Lung (tissue), 12 donors: ENCODE data around the gene NEK5. TPM values are rescaled to one million over a fixed set of nuclear protein-coding genes. Genes with fewer than 3 reads are reported as not detected.

Experiments used
- ATAC-seq: fragments of 200-7000 bp; cut with Tn5 transposase; one replicate; pipeline ENCODE4 v1.9.1; 2020; ENCODE audit warnings: moderate number of reproducible peaks; ENCODE audit not compliant: insufficient read depth, low FRiP score
- DNase-seq, 3 donors: peaks; one replicate each; pipeline ENCODE4 v3.0.0-alpha.2; 2013 to 2017
- H3K27ac ChIP-seq, 2 donors: one replicate each; pipeline ENCODE4 v1.5.1; 2013; ENCODE audit warnings: mild to moderate bottlenecking in 2 of 2, moderate library complexity in 2 of 2, control low read depth in 1 of 2, inconsistent platforms in 1 of 2, low read depth in 1 of 2, low read length in 1 of 2
- H3K27me3 ChIP-seq, 3 donors: one replicate each; pipeline ENCODE4 v1.5.1; 2013; ENCODE audit warnings: low read length in 2 of 3; ENCODE audit not compliant: control insufficient read depth in 3 of 3, insufficient read depth in 3 of 3
- H3K36me3 ChIP-seq, 4 donors: one replicate each; pipeline ENCODE4 v1.5.1; 2013; ENCODE audit warnings: low read length in 4 of 4, mild to moderate bottlenecking in 1 of 4, moderate library complexity in 1 of 4; ENCODE audit not compliant: control insufficient read depth in 4 of 4, insufficient read depth in 4 of 4
- H3K4me1 ChIP-seq, 5 donors: one replicate each; pipeline ENCODE4 v1.5.1; 2013; ENCODE audit warnings: low read length in 5 of 5, mild to moderate bottlenecking in 2 of 5, moderate library complexity in 1 of 5; ENCODE audit not compliant: control insufficient read depth in 5 of 5, insufficient read depth in 5 of 5
- H3K4me3 ChIP-seq: one replicate; pipeline ENCODE4 v1.5.1; 2013; ENCODE audit warnings: mild to moderate bottlenecking, control low read depth, moderate library complexity
- H3K9ac ChIP-seq, 2 donors: one replicate each; pipeline ENCODE4 v1.5.1; 2013; ENCODE audit warnings: low read length in 2 of 2, control low read depth in 1 of 2; ENCODE audit not compliant: insufficient read depth in 1 of 2
- H3K9me3 ChIP-seq, 4 donors: one replicate each; pipeline ENCODE4 v1.5.1; 2013; ENCODE audit warnings: low read length in 3 of 4, mild to moderate bottlenecking in 1 of 4, moderate library complexity in 1 of 4; ENCODE audit not compliant: control insufficient read depth in 4 of 4, insufficient read depth in 3 of 4
- CTCF ChIP-seq: IDR thresholded peaks from 2 replicates; pipeline ENCODE4 v1.5.1; 2012; ENCODE audit warnings: mild to moderate bottlenecking; ENCODE audit errors: control extremely low read depth, extremely low read depth
- WGBS, 2 donors: extraction: QIAGEN DNeasy Blood & Tissue Kit; methylation state at CpG; one replicate each; pipeline ENCODE4 v1.1.7; 2013; 5-methylcytosine and 5-hydroxymethylcytosine counted together
- polyA plus RNA-seq, 2 donors: library from polyadenylated mRNA; stranded (reverse); fragments of 200-250 nt; gene quantifications; one replicate each; pipeline ENCODE4 v1.2.1, GENCODE V29; 2013
- total RNA-seq, 2 donors: library from RNA; depleted of rRNA in 1 of 2; stranded (reverse); fragments of >200 nt in 1 of 2; gene quantifications; one replicate each; pipeline ENCODE4 v1.2.1, GENCODE V29; 2014 to 2021
- donor health status: control.
- donor health status: control.
- donor health status: Bipolar disorder and iron deficiency.
- donor health status: healthy.
- donor health status: DM: yes; HTN: yes; CAD: no.

The NEK5 gene
- total and polyA plus RNA-seq, 4 donors, result 2.1 to 13.3 (median 6.1) TPM

GRCh38 chr13:51996641-51997040 is 132.2 kb downstream of the NEK5 start:
- no peak for ATAC-seq
- Histone ChIP-seq H3K36me3 (no peaks in the 10 kb centered on the region), H3K9ac (no peak overlapping the region), H3K4me3 (no peak overlapping the region), H3K27ac (no peak overlapping the region), H3K27me3 (no peaks in the 10 kb centered on the region), H3K9me3 (no peaks in the 10 kb centered on the region), H3K4me1 (peaks cover 0 to 40% (median 17%) of the 10 kb centered on the region in 5 donors)
- 94 to 96% methylated on average over 4 of the region's 4 CpGs for WGBS, 2 donors
- DNase-seq, result no peak
- no peak for TF ChIP-seq CTCF

DNA sequence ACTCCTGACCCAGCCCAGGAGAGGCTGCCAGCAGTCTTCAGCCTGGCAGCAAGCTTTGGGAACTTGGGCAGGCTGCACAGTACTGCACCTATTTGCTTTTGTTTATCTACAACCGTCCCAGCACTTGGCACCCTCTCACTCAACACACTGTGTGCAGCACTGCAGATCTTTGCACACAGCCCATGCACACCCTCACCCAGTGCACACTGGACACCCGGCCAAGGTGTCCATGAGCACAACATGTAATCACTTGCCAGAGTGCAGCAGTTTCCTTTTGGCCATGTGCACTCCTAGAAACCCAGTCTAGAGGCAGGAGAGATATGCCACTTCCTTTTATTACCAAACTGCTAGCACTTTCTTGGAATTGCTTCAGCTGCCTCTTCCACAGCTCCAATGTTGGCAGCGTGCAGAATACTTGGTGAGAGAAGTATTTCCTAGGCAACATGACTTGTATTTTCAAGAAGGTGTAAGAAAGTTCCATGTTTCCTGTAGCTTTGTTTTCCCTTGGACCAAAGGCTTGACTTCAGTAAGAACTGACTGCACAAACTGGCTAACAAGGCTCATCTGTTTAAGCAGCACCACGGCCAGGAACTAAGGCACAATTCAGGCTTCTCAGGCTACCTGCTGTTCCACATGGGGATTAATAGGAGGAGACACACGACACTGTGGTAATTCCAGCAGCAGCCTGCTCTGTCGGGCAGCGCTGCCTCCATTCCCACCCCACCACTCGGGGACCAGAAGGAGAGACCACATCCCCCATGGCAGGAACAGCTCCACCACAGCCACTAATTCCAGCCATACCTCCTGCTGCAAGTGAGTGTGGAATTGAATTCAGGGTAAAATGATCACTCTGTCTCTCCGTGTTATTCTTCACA is 133.0 kb downstream of the NEK5 start:
- H3K27me3 ChIP-seq, result no peaks in the 10 kb centered on the region
- H3K4me1 ChIP-seq, result peaks cover 0 to 40% (median 17%) of the 10 kb centered on the region in 5 donors
- peak overlapping the region in 1 of 2 donors; percentile 62 for H3K27ac ChIP-seq
- H3K4me3 ChIP-seq, result no peak overlapping the region
- peak; percentile 50 to 79 (median 79) for DNase-seq
- ATAC-seq, result peak; percentile 48
- no peaks in the 10 kb centered on the region for H3K36me3 ChIP-seq
- 34 to 46% methylated on average over 9 of the region's 9 CpGs for WGBS, 2 donors
- no peak overlapping the region for H3K9ac ChIP-seq
- TF ChIP-seq CTCF, result no peak
- H3K9me3 ChIP-seq, result no peaks in the 10 kb centered on the region

GRCh38 chr13:51993713-51994112 is 135.2 kb downstream of the NEK5 start:
- WGBS, 2 donors, result 85 to 89% methylated on average over 2 of the region's 2 CpGs
- H3K36me3 ChIP-seq, result no peaks in the 10 kb centered on the region
- TF ChIP-seq CTCF, result no peak
- H3K9ac ChIP-seq, result no peak overlapping the region
- H3K4me3 ChIP-seq, result no peak overlapping the region
- no peak overlapping the region for H3K27ac ChIP-seq
- peaks cover 0 to 31% (median 12%) of the 10 kb centered on the region in 5 donors for H3K4me1 ChIP-seq
- ATAC-seq, result no peak
- DNase-seq, result no peak
- H3K9me3 ChIP-seq, result no peaks in the 10 kb centered on the region
- H3K27me3 ChIP-seq, result no peaks in the 10 kb centered on the region
